ENCODE data around the gene NUDC. TPM values are rescaled to one million over a fixed set of nuclear protein-coding genes. Genes with fewer than 3 reads are reported as not detected.
A peak's percentile ranks its signal among the peaks of the same experiment; 100 is the strongest.

The NUDC gene
- total and polyA plus RNA-seq, 8 donors: 25.6 to 54.1 (median 33.5) TPM

GRCh38 chr1:26996024-26996423, 74.5 kb downstream of the NUDC start:
- peak overlapping the region in 1 of 4 donors; percentile 93 for H3K4me3 ChIP-seq
- FAIRE-seq: no peak

More at GRCh38 chr1:26996024-26996423, 74.5 kb downstream of the NUDC start:
- WGBS, 2 donors: 62 to 74% methylated on average over 1 of the region's 1 CpG
- TF ChIP-seq CTCF (IDR thresholded peaks at IDR 0.05): no peak
- ATAC-seq (no peak), DNase-seq (peak in 1 of 6 donors; percentile 14)
- Histone ChIP-seq H3K27ac (peak overlapping the region in 2 of 4 donors; percentile 2 to 62), H3K27me3 (no peaks in the 10 kb centered on the region), H3K36me3 (no peaks in the 10 kb centered on the region), H3K4me1 (peaks cover 3 to 32% (median 3%) of the 10 kb centered on the region in 3 donors), H3K9me3 (no peaks in the 10 kb centered on the region)
- intact Hi-C loops (cut with DNase I): no loop called here

Other genes starting within 250 kb of the NUDC start
- 10 to 100 TPM; 24.0 to 39.9 (median 27.4) TPM for gene ARID1A, start 225.7 kb upstream of the NUDC start, total RNA-seq
- 10 to 100 TPM; 14.8 to 18.5 TPM for gene ARID1A, start 225.7 kb upstream of the NUDC start, polyA plus RNA-seq
- gene PIGV, start 133.8 kb upstream of the NUDC start, total RNA-seq: 1 to 10 TPM; 5.6 to 9.5 (median 7.3) TPM
- gene PIGV, start 133.8 kb upstream of the NUDC start, polyA plus RNA-seq: 1 to 10 TPM; 3.3 to 6.2 TPM
- 1 to 10 TPM; 3.4 to 9.9 (median 5.4) TPM for gene ZDHHC18, start 95.1 kb upstream of the NUDC start, total RNA-seq
- 1 to 10 TPM; 6.4 to 8.6 TPM for gene ZDHHC18, start 95.1 kb upstream of the NUDC start, polyA plus RNA-seq
- 1 to 10 TPM in 3 of 6 donors, under 1 TPM in 2, not detected in 1; 0.28 to 1.8 (median 1.0) TPM for gene SFN, start 58.6 kb upstream of the NUDC start, total RNA-seq
- gene SFN, start 58.6 kb upstream of the NUDC start, polyA plus RNA-seq: under 1 TPM; 0.46 to 0.77 TPM
- 10 to 100 TPM in 5 of 6 donors, 1 to 10 TPM in 1; 9.4 to 14.1 (median 11.3) TPM for gene GPN2, start 31.5 kb upstream of the NUDC start, total RNA-seq
- gene GPN2, start 31.5 kb upstream of the NUDC start, polyA plus RNA-seq: 10 to 100 TPM; 11.8 to 14.2 TPM
- 1 to 10 TPM; 3.9 to 8.0 (median 6.1) TPM for gene GPATCH3, start 21.3 kb upstream of the NUDC start, total RNA-seq
- 10 to 100 TPM; 13.9 to 18.1 TPM for gene GPATCH3, start 21.3 kb upstream of the NUDC start, polyA plus RNA-seq
- 10 to 100 TPM in 4 of 6 donors, 1 to 10 TPM in 2; 7.5 to 29.4 (median 11.4) TPM for gene NR0B2, start 7.8 kb upstream of the NUDC start, total RNA-seq
- gene NR0B2, start 7.8 kb upstream of the NUDC start, polyA plus RNA-seq: 10 to 100 TPM; 20.9 to 37.5 TPM
- 10 to 100 TPM in 2 of 6 donors, 1 to 10 TPM in 4; 7.2 to 11.7 (median 8.9) TPM for gene KDF1, start 38.7 kb downstream of the NUDC start, total RNA-seq
- gene KDF1, start 38.7 kb downstream of the NUDC start, polyA plus RNA-seq: 10 to 100 TPM in 1 of 2 donors, 1 to 10 TPM in 1; 8.8 to 13.7 TPM
- 10 to 100 TPM; 10.4 to 36.8 (median 18.4) TPM for gene TRNP1, start 71.9 kb downstream of the NUDC start, total RNA-seq
- 10 to 100 TPM; 42.1 to 48.2 TPM for gene TRNP1, start 71.9 kb downstream of the NUDC start, polyA plus RNA-seq
- gene TENT5B, start 91.1 kb downstream of the NUDC start, total RNA-seq: 1 to 10 TPM in 1 of 6 donors, under 1 TPM in 5; 0.08 to 2.0 (median 0.61) TPM
- 1 to 10 TPM; 1.3 to 3.3 TPM for gene TENT5B, start 91.1 kb downstream of the NUDC start, polyA plus RNA-seq
- 10 to 100 TPM in 4 of 6 donors, 1 to 10 TPM in 2; 8.3 to 20.6 (median 11.1) TPM for gene SLC9A1, start 233.4 kb downstream of the NUDC start, total RNA-seq
- 10 to 100 TPM in 1 of 2 donors, 1 to 10 TPM in 1; 9.8 to 15.0 TPM for gene SLC9A1, start 233.4 kb downstream of the NUDC start, polyA plus RNA-seq